Natural killer cell (primary cell): ENCODE results near the gene MSRB2. TPM values are rescaled to one million over a fixed set of nuclear protein-coding genes. Genes with fewer than 3 reads are reported as not detected.

ENCODE experiments used
- ATAC-seq, 3 donors: fragments of 150-1000 bp in 2 of 3; fragments of 200-7000 bp in 1 of 3; cut with Tn5 transposase; 1 replicate in 1 of 3; 2 replicates in 2 of 3; pipeline ENCODE4 v1.10.0; 2021; ENCODE audit warnings: mild to moderate bottlenecking in 2 of 3, moderate library complexity in 2 of 3
- DNase-seq, 2 donors: peaks; one replicate each; pipeline versions ENCODE4 v3.0.0 to v3.0.0-alpha.2; 2013 to 2021; ENCODE audit warnings: mixed read lengths in 1 of 2
- H3K27ac ChIP-seq: one replicate; pipeline ENCODE4 v1.5.1; 2013; ENCODE audit warnings: mild to moderate bottlenecking, low read length
- H3K27me3 ChIP-seq: one replicate; pipeline ENCODE4 v1.6.1; 2013; ENCODE audit warnings: low read length; ENCODE audit not compliant: control insufficient read depth, insufficient read depth
- H3K36me3 ChIP-seq: one replicate; pipeline ENCODE4 v1.6.1; 2013; ENCODE audit warnings: low read length; ENCODE audit not compliant: control insufficient read depth, insufficient read depth
- H3K4me1 ChIP-seq: one replicate; pipeline ENCODE4 v1.6.1; 2013; ENCODE audit warnings: low read length; ENCODE audit not compliant: control insufficient read depth, insufficient read depth
- H3K4me3 ChIP-seq: one replicate; pipeline ENCODE4 v1.5.1; 2013; ENCODE audit warnings: low read length
- H3K9me3 ChIP-seq: one replicate; pipeline ENCODE4 v1.6.1; 2013; ENCODE audit warnings: low read length; ENCODE audit not compliant: control insufficient read depth, insufficient read depth
- H3K27ac Mint-ChIP-seq, 2 donors: one replicate each; pipeline ENCODE4 v1.8.0; 2022; ENCODE audit warnings: mild to moderate bottlenecking in 2 of 2, mixed read lengths in 2 of 2, moderate library complexity in 1 of 2
- H3K27me3 Mint-ChIP-seq, 2 donors: one replicate each; pipeline ENCODE4 v1.8.0; 2022; ENCODE audit warnings: low read depth in 2 of 2, mixed read lengths in 2 of 2
- H3K36me3 Mint-ChIP-seq: one replicate; pipeline ENCODE4 v1.8.0; 2022; ENCODE audit warnings: mixed read lengths
- H3K4me1 Mint-ChIP-seq, 2 donors: one replicate each; pipeline ENCODE4 v1.8.0; 2022; ENCODE audit warnings: mixed read lengths in 2 of 2
- H3K4me3 Mint-ChIP-seq: one replicate; pipeline ENCODE4 v1.8.0; 2022; ENCODE audit warnings: mild to moderate bottlenecking, moderate library complexity, mixed read lengths
- H3K9me3 Mint-ChIP-seq, 2 donors: one replicate each; pipeline ENCODE4 v1.8.0; 2022; ENCODE audit warnings: mixed read lengths in 2 of 2
- WGBS: methylation state at CpG from one replicate; pipeline ENCODE4 v1.1.7; 2013; ENCODE audit warnings: missing lambda C conversion rate; ENCODE audit not compliant: insufficient coverage; 5-methylcytosine and 5-hydroxymethylcytosine counted together
- intact Hi-C: fragments of 100-400 bp; cut with micrococcal nuclease; formaldehyde crosslinking; loops from one replicate; pipeline ENCODE4 v1.14.2; 2022
- total RNA-seq, 4 donors: library from RNA; stranded (reverse); fragments of 120-200 nt in 1 of 4; gene quantifications; one replicate each; pipeline versions ENCODE4 v1.2.3 to v1.2.4, GENCODE V29; 2013 to 2022
- TF ChIP-seq, protein P1 (sequence below): fragments of 200-600 bp; IDR thresholded peaks from one replicate; pipeline ENCODE4 v1.8.0; 2022; ENCODE audit warnings: antibody characterized with exemption

The MSRB2 gene
- total RNA-seq, 3 donors from 2014 or later (not counting 1 experiment from before 2014, with no cell fraction given) = 3.3 to 5.6 (median 3.8) TPM

- H3K4me3 ChIP-seq = no peak overlapping the region
- Mint-ChIP-seq H3K4me1 (no peaks in the 10 kb centered on the region), H3K36me3 (no peaks in the 10 kb centered on the region), H3K4me3 (no peak overlapping the region), H3K27me3 (peaks cover 30 to 64% of the 10 kb centered on the region in 2 donors), H3K27ac (no peak overlapping the region), H3K9me3 (peaks cover 0 to 2% of the 10 kb centered on the region in 2 donors)
- no peaks in the 10 kb centered on the region for H3K27me3 ChIP-seq
- no peaks in the 10 kb centered on the region for H3K4me1 ChIP-seq
- TF ChIP-seq, protein P1, sequence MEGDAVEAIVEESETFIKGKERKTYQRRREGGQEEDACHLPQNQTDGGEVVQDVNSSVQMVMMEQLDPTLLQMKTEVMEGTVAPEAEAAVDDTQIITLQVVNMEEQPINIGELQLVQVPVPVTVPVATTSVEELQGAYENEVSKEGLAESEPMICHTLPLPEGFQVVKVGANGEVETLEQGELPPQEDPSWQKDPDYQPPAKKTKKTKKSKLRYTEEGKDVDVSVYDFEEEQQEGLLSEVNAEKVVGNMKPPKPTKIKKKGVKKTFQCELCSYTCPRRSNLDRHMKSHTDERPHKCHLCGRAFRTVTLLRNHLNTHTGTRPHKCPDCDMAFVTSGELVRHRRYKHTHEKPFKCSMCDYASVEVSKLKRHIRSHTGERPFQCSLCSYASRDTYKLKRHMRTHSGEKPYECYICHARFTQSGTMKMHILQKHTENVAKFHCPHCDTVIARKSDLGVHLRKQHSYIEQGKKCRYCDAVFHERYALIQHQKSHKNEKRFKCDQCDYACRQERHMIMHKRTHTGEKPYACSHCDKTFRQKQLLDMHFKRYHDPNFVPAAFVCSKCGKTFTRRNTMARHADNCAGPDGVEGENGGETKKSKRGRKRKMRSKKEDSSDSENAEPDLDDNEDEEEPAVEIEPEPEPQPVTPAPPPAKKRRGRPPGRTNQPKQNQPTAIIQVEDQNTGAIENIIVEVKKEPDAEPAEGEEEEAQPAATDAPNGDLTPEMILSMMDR = no peak
- no peak for ATAC-seq
- no peak for DNase-seq
- 93% methylated on average over 4 of the region's 7 CpGs for WGBS
- H3K9me3 ChIP-seq = no peaks in the 10 kb centered on the region
- H3K27ac ChIP-seq = no peak overlapping the region
- H3K36me3 ChIP-seq = no peaks in the 10 kb centered on the region
- intact Hi-C loops = no loop called here
Observed at GRCh38 chr10:23080262-23080661, 15.1 kb upstream of the MSRB2 start.

- 81% methylated on average over 7 of the region's 7 CpGs for WGBS
- intact Hi-C loops = no loop called here
- ATAC-seq (no peak), DNase-seq (no peak)
- Mint-ChIP-seq H3K4me1 (no peaks in the 10 kb centered on the region), H3K27ac (no peak overlapping the region), H3K9me3 (peaks cover 0 to 2% of the 10 kb centered on the region in 2 donors), H3K36me3 (no peaks in the 10 kb centered on the region), H3K4me3 (no peak overlapping the region), H3K27me3 (peaks cover 31 to 71% of the 10 kb centered on the region in 2 donors)
- Histone ChIP-seq H3K9me3 (no peaks in the 10 kb centered on the region), H3K4me1 (no peaks in the 10 kb centered on the region), H3K27me3 (no peaks in the 10 kb centered on the region), H3K4me3 (no peak overlapping the region), H3K36me3 (no peaks in the 10 kb centered on the region), H3K27ac (no peak overlapping the region)
- TF ChIP-seq, protein P1 = no peak
Observed at GRCh38 chr10:23081221-23081750, 14.1 kb upstream of the MSRB2 start.

GRCh38 chr10:23081891-23082290, 13.5 kb upstream of the MSRB2 start:
- no peaks in the 10 kb centered on the region for H3K27me3 ChIP-seq
- H3K4me3 ChIP-seq = no peak overlapping the region
- ATAC-seq (no peak), DNase-seq (peak in 1 of 2 donors; percentile 12)
- H3K27ac ChIP-seq = no peak overlapping the region
- Mint-ChIP-seq H3K4me3 (no peak overlapping the region), H3K9me3 (peaks cover 0 to 2% of the 10 kb centered on the region in 2 donors), H3K27ac (no peak overlapping the region), H3K36me3 (no peaks in the 10 kb centered on the region), H3K27me3 (peaks cover 29 to 76% of the 10 kb centered on the region in 2 donors), H3K4me1 (no peaks in the 10 kb centered on the region)
- H3K4me1 ChIP-seq = no peaks in the 10 kb centered on the region
- intact Hi-C loops = no loop called here
- H3K36me3 ChIP-seq = no peaks in the 10 kb centered on the region
- H3K9me3 ChIP-seq = no peaks in the 10 kb centered on the region
- TF ChIP-seq, protein P1 = no peak
- 86% methylated on average over 3 of the region's 4 CpGs for whole genome bisulfite sequencing

DNA sequence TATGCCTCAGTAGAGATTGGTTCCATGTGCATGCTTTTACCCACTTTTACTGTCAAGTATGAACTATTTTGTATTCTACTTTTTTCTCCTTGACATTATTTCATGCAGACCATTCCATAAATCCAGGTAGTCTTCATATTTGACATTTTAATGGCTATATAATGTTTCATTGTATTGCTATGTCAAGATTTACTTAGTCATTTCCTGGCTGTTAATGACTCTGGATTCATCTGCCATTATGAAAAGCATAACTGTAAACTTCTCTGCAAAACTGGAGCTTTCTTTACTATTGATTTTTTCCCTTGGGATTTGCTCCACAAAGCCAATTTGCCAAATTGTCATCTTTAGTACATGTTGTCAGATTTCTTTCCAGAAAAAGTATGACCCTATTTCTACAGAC, 6.8 kb upstream of the MSRB2 start:
- no peak overlapping the region for H3K27ac ChIP-seq
- H3K27ac Mint-ChIP-seq = no peak overlapping the region
- no peak overlapping the region for H3K4me3 Mint-ChIP-seq
- no peaks in the 10 kb centered on the region for H3K4me1 Mint-ChIP-seq
- H3K4me1 ChIP-seq = no peaks in the 10 kb centered on the region
- H3K27me3 ChIP-seq = no peaks in the 10 kb centered on the region
- TF ChIP-seq, protein P1 = no peak
- DNase-seq = no peak
- no peak overlapping the region for H3K4me3 ChIP-seq
- no peaks in the 10 kb centered on the region for H3K36me3 ChIP-seq
- peaks cover 13 to 31% of the 10 kb centered on the region in 2 donors for H3K27me3 Mint-ChIP-seq
- peaks cover 0 to 2% of the 10 kb centered on the region in 2 donors for H3K9me3 Mint-ChIP-seq
- no peak for ATAC-seq
- no peaks in the 10 kb centered on the region for H3K9me3 ChIP-seq
- intact Hi-C loops = no loop called here
- H3K36me3 Mint-ChIP-seq = no peaks in the 10 kb centered on the region
